Thyroid gland (tissue), 4 donors: ENCODE measurements around the gene SIL1.
"Not testable (repeated sequence)": the region's sequence is repeated elsewhere in the genome, so short reads cannot be mapped to it uniquely, and the experiment has no call there.

ENCODE experiments used
- POLR2A ChIP-seq, 2 donors: fragments of 450-650 bp; IDR thresholded peaks; one replicate each; pipeline ENCODE4 v1.6.1; 2017; ENCODE audit warnings: antibody characterized with exemption in 2 of 2, mild to moderate bottlenecking in 2 of 2, moderate library complexity in 1 of 2
- TF ChIP-seq, protein P1 (sequence below), 6 experiments: fragments of 200-600 bp in 3 of 6; fragments of 450-650 bp in 3 of 6; sonication (generic) in 3 of 6; IDR thresholded peaks; one replicate each; pipeline ENCODE4 v1.5.1; 2016 to 2019; ENCODE audit warnings: antibody characterized with exemption in 6 of 6, mild to moderate bottlenecking in 2 of 6, inconsistent platforms in 1 of 6, moderate library complexity in 1 of 6

GRCh38 chr5:139179778-139180513, 18.2 kb downstream of the SIL1 start:
- TF ChIP-seq, protein P1, sequence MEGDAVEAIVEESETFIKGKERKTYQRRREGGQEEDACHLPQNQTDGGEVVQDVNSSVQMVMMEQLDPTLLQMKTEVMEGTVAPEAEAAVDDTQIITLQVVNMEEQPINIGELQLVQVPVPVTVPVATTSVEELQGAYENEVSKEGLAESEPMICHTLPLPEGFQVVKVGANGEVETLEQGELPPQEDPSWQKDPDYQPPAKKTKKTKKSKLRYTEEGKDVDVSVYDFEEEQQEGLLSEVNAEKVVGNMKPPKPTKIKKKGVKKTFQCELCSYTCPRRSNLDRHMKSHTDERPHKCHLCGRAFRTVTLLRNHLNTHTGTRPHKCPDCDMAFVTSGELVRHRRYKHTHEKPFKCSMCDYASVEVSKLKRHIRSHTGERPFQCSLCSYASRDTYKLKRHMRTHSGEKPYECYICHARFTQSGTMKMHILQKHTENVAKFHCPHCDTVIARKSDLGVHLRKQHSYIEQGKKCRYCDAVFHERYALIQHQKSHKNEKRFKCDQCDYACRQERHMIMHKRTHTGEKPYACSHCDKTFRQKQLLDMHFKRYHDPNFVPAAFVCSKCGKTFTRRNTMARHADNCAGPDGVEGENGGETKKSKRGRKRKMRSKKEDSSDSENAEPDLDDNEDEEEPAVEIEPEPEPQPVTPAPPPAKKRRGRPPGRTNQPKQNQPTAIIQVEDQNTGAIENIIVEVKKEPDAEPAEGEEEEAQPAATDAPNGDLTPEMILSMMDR (IDR thresholded peaks at IDR 0.05) = not testable (repeated sequence)
- not testable (repeated sequence) for TF ChIP-seq POLR2A (IDR thresholded peaks at IDR 0.05)
